Adrenal gland (tissue), 5 donors: ENCODE data around the gene RYR2.

Source experiments
- CTCF ChIP-seq, 6 experiments: fragments of 450-650 bp in 4 of 6; fragments of 200-600 bp in 2 of 6; sonication (generic) in 1 of 6; IDR thresholded peaks; 1 replicate in 5 of 6; 2 replicates in 1 of 6; pipeline versions ENCODE4 v1.5.1 to v1.8.0; 2016 to 2021; ENCODE audit warnings: antibody characterized with exemption in 6 of 6, mild to moderate bottlenecking in 2 of 6, moderate library complexity in 1 of 6
- POLR2A ChIP-seq, 2 donors: fragments of 450-650 bp; IDR thresholded peaks; one replicate each; pipeline ENCODE4 v1.6.1; 2017; ENCODE audit warnings: antibody characterized with exemption in 2 of 2, mild to moderate bottlenecking in 2 of 2, moderate library complexity in 1 of 2
- donor health status: DM: no; HTN: no; CAD: no.

GRCh38 chr1:237610157-237610556 lies 568.2 kb downstream of the RYR2 start:
- no peak for TF ChIP-seq CTCF (IDR thresholded peaks at IDR 0.05)
- no peak for TF ChIP-seq POLR2A (IDR thresholded peaks at IDR 0.05)
